Lower leg skin (tissue), 3 donors: ENCODE measurements around the gene ACTG1.

Source experiments
- POLR2A ChIP-seq, 2 donors: fragments of 450-650 bp; IDR thresholded peaks; one replicate each; pipeline ENCODE4 v1.6.1; 2016 to 2017; ENCODE audit warnings: antibody characterized with exemption in 2 of 2, mild to moderate bottlenecking in 1 of 2, moderate library complexity in 1 of 2
- TF ChIP-seq, protein P1 (sequence below), 3 donors: fragments of 450-650 bp; IDR thresholded peaks; one replicate each; pipeline ENCODE4 v1.5.1; 2016; ENCODE audit warnings: antibody characterized with exemption in 3 of 3, mild to moderate bottlenecking in 3 of 3, moderate library complexity in 2 of 3

DNA sequence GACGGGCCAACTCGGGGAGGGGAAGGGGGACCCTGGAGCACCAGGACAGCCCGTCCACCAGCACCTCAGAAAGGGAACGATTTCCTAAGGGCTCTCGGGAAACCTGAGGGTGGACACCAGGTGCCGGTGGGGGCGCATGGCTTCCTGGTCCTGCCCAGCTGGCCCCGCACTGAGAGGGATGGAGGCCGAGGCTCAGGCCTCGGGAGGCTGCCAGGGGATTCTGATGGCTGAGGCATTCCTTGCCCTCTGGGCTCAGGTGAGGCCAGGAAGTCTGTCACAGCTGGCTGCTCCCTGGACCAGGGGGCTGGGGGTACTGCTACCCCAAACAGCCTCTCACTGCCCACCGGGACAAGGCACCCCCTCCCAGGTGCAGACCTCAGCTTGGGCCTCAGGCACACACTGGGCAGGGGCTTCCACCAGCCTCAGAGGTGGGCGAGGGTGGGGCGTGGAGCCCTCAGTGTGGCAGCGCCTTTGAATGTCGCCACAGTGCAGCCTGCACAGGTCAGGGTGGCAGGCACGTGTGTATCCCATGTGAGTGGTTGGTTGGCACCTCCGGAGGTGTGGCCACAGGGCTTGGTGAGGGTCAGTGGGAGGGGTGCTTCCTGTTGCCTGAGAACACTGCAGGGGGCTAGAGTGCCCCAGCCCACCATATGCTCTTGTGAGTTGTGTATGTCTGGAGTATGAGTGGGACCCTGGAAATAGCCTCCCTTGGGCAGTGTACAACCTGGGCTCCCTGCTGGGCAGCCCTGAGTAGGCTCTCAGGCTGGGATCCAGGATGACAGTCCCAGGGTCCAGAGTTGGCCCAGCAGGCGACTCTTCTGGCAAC lies 11.7 kb upstream of the ACTG1 start:
- TF ChIP-seq, protein P1, sequence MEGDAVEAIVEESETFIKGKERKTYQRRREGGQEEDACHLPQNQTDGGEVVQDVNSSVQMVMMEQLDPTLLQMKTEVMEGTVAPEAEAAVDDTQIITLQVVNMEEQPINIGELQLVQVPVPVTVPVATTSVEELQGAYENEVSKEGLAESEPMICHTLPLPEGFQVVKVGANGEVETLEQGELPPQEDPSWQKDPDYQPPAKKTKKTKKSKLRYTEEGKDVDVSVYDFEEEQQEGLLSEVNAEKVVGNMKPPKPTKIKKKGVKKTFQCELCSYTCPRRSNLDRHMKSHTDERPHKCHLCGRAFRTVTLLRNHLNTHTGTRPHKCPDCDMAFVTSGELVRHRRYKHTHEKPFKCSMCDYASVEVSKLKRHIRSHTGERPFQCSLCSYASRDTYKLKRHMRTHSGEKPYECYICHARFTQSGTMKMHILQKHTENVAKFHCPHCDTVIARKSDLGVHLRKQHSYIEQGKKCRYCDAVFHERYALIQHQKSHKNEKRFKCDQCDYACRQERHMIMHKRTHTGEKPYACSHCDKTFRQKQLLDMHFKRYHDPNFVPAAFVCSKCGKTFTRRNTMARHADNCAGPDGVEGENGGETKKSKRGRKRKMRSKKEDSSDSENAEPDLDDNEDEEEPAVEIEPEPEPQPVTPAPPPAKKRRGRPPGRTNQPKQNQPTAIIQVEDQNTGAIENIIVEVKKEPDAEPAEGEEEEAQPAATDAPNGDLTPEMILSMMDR (IDR thresholded peaks at IDR 0.05), result no peak
- TF ChIP-seq POLR2A (IDR thresholded peaks at IDR 0.05), result no peak
